ENCODE results near the gene APBB1. TPM values are rescaled to one million over a fixed set of nuclear protein-coding genes. Genes with fewer than 3 reads are reported as not detected.
"Not testable (repeated sequence)": the region's sequence is repeated elsewhere in the genome, so short reads cannot be mapped to it uniquely, and the experiment has no call there.

APBB1 gene
- total RNA-seq, 1 donor, result 35.4 TPM

- no peak for DNase-seq (ENCODE audit: low read depth)
Observed at GRCh38 chr11:6395470-6396060, 23.3 kb downstream of the APBB1 start.

GRCh38 chr11:6393989-6394670 lies 24.8 kb downstream of the APBB1 start:
- H3K4me3 ChIP-seq (ENCODE audit: low read depth, low read length), result no peak overlapping the region
- DNase-seq (ENCODE audit: low read depth), result no peak
- TF ChIP-seq, protein P1, sequence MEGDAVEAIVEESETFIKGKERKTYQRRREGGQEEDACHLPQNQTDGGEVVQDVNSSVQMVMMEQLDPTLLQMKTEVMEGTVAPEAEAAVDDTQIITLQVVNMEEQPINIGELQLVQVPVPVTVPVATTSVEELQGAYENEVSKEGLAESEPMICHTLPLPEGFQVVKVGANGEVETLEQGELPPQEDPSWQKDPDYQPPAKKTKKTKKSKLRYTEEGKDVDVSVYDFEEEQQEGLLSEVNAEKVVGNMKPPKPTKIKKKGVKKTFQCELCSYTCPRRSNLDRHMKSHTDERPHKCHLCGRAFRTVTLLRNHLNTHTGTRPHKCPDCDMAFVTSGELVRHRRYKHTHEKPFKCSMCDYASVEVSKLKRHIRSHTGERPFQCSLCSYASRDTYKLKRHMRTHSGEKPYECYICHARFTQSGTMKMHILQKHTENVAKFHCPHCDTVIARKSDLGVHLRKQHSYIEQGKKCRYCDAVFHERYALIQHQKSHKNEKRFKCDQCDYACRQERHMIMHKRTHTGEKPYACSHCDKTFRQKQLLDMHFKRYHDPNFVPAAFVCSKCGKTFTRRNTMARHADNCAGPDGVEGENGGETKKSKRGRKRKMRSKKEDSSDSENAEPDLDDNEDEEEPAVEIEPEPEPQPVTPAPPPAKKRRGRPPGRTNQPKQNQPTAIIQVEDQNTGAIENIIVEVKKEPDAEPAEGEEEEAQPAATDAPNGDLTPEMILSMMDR (IDR thresholded peaks at IDR 0.05; ENCODE audit: insufficient read depth, low read depth, low read length), result no peak

More at GRCh38 chr11:6395470-6396060, 23.3 kb downstream of the APBB1 start:
- H3K4me3 ChIP-seq (ENCODE audit: low read depth, low read length), result no peak overlapping the region
- TF ChIP-seq, protein P1 (IDR thresholded peaks at IDR 0.05; ENCODE audit: insufficient read depth, low read depth, low read length), result no peak

DNA sequence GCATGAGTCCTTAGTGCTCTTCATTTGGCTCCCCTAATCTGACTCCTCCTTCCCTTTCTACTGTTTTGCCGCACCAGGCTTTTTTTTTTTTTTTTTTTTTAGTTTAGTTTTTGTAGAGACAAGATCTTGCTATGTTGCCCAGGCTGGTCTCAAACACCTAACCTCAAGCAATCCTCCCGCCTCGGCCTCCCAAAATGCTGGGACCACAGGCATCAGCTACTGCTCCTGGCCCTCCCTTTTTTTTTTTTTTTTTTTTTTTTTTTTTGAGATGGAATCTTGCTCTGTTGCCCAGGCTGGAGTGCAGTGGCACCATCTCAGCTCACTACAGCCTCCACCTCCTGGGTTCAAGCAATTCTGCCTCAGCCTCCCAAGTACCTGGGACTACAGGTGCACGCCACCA lies 26.6 kb downstream of the APBB1 start:
- DNase-seq (ENCODE audit: low read depth); H3K4me3 ChIP-seq (ENCODE audit: low read depth, low read length): not testable (repeated sequence)

GRCh38 chr11:6391537-6392134 lies 27.3 kb downstream of the APBB1 start:
- DNase-seq (ENCODE audit: low read depth), result no peak
- TF ChIP-seq, protein P1 (IDR thresholded peaks at IDR 0.05; ENCODE audit: insufficient read depth, low read depth, low read length), result no peak
- H3K4me3 ChIP-seq (ENCODE audit: low read depth, low read length), result peak overlapping the region; percentile 82

GRCh38 chr11:6390718-6391469 lies 28.0 kb downstream of the APBB1 start:
- TF ChIP-seq, protein P1 (IDR thresholded peaks at IDR 0.05; ENCODE audit: insufficient read depth, low read depth, low read length), result no peak
- peak overlapping the region; percentile 82 for H3K4me3 ChIP-seq (ENCODE audit: low read depth, low read length)
- DNase-seq (ENCODE audit: low read depth), result no peak

DNA sequence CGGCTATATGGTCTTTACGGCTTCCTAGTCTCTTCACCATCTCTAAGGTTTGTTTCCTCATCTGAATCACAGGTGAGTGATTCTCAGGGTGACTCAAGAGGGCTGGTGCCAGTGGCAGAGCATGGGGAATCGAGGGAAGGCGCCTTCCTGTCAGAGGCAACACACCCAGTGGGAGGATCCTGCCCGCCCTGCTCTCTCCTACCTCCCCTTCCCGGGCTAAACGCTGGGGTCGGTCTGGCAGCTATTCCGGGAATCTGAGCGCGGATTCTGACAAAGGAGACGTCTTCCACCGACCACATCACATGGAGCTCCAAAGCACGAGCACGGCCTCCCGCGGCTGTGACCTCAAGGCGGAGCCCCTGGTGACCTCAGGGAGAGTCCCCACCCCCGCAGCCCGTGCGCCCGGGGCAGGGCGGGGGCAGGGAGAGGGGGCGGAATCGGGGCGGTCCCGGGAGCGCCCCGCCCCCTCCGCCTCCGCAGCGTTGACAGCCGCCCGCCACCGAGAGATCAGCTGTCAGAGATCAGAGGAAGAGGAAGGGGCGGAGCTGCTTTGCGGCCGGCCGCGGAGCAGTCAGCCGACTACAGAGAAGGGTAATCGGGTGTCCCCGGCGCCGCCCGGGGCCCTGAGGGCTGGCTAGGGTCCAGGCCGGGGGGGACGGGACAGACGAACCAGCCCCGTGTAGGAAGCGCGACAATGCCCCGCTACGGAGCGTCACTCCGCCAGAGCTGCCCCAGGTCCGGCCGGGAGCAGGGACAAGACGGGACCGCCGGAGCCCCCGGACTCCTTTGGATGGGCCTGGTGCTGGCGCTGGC lies 28.8 kb downstream of the APBB1 start, which contains the start of gene SMPD1:
Gene SMPD1 (plus strand): TSS at position 570 of the 813 bp plus-strand sequence. CDS start 125 bp downstream, at position 695.
- peak within 1 kb of the TSS; percentile 82 for H3K4me3 ChIP-seq (ENCODE audit: low read depth, low read length)
- peak; percentile 80 for DNase-seq (ENCODE audit: low read depth)
- TF ChIP-seq, protein P1 (IDR thresholded peaks at IDR 0.05; ENCODE audit: insufficient read depth, low read depth, low read length), result no peak
